Dedifferentiated amniotic fluid mesenchymal stem cell (primary cell): ENCODE results near the gene PRKG2.
"Not testable (repeated sequence)": the region's sequence is repeated elsewhere in the genome, so short reads cannot be mapped to it uniquely, and the experiment has no call there.

ENCODE experiments used
- DNase-seq: peaks from one replicate; pipeline ENCODE4 v3.0.0-alpha.2; 2016; ENCODE audit errors: extremely low spot score

PRKG2 gene

DNA sequence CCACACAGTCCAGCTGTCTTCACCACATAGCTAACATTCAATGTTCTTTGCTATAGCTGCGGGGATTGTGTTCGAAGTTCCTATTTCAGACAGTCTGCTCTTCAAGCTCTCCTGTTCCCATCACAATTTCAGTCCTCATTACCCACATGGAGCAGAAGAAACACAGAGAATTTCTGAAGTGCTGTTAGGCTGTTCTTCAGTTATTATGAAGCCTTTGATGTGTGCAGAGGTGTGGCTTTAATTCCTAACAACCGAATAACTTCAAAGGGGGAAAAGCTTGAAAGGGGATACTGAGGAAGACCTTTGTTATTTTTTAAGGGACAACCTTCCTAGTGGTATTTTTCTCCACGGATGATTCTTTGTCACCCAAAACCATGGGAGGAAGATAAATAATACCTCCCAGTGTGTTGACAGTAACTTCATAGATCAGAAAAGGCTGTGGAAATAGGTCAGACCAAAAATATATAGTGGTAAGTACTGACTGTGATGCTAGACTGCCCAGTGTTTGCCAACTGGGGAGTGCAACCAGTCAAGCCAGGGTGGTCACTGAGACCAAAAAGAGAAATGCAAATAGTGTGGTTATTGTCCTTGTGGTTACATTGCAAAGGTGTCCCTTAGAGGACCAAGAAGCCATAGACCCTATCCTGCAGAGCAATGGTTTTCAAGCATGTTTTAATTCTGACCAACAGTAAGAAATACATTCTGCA is 52.1 kb downstream of the PRKG2 start:
- DNase-seq = no peak

- DNase-seq = not testable (repeated sequence)
Observed at GRCh38 chr4:81153714-81154323, 61.2 kb downstream of the PRKG2 start.

GRCh38 chr4:81152839-81153713 is 61.9 kb downstream of the PRKG2 start:
- no peak for DNase-seq

- DNase-seq = no peak
Observed at GRCh38 chr4:81149976-81150375, 65.0 kb downstream of the PRKG2 start.

- no peak for DNase-seq
Observed at GRCh38 chr4:81148576-81148975, 66.4 kb downstream of the PRKG2 start.

- DNase-seq = no peak
Observed at GRCh38 chr4:81146466-81146865, 68.6 kb downstream of the PRKG2 start.

GRCh38 chr4:81143183-81143582 is 71.8 kb downstream of the PRKG2 start:
- no peak for DNase-seq

- DNase-seq = no peak
Observed at GRCh38 chr4:81142744-81143143, 72.3 kb downstream of the PRKG2 start.

DNA sequence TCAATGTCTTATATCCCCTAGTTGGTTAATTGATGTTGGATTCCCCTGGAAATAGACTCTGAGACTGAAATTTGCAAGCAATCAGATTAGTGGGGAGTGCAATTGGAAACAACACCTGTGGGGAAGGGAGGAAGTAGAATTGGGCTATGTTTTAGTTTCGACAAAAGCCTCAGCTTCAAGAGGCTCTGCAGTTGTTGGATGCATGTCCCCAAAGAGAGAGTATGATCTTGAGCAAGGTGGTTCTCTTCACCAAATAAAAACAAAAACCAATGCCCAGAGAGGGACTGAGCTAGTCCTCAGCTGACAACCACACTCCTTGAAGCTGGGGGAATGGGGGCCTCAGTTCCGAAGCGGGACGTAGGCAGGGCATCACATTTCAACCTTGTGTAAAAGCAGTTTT is 77.1 kb downstream of the PRKG2 start:
- no peak for DNase-seq

DNA sequence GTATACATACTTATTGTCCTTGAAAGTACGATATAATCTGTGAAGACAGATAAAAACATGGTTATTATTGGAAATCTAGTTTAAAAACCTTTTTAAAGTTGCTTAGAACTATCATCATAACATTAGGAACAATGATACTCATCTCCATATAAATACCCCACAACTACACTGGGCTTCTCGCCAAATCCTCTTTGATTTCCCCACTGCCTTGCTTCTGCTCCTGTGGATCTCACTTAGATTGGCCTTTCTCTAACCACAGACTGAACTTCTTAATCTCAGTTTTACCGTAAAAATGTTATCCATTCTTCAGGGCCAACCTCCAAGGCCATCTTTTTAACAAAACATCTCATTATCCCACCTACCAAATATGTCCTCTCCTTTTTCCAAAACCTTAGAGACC is 77.6 kb downstream of the PRKG2 start:
- DNase-seq = no peak

- peak; percentile 91 for DNase-seq
Observed at GRCh38 chr4:81136161-81136905, 78.7 kb downstream of the PRKG2 start.

DNA sequence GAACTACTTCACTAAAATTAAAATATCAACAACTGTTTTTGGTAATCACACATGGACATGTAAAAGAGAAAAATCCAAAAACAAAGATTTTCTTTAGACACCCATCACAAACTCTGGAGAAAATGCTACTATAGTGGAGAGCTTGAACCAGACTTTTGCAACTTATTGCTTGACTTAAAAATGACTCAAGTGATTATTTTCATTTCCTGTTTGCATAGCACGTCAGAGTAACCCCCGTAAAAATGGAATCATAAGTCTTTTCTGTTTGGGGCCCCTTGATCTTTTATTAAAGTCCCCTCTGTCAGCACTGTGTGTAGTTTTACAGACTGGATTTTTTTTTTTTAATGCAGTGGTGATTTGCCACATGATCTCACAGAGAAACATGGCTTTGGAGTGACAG is 79.5 kb downstream of the PRKG2 start:
- DNase-seq = no peak

DNA sequence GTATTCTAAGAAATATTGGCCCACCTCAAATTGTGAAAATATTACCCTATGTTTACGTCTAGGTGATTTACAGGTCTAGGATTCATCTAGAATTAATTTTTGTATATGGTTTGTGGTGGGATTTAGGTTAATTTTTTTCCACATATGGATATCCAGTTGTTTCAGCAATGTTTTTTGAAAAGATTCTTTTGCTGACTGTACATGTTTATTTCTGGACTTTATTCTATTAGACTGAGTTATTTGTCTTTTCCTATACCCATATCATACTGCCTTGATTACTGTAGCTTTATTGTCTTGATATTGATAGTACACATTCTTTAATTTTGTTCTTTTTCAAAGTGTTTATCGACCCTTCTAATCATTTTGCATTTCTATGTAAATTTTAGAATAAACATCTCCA is 83.5 kb downstream of the PRKG2 start:
- no peak for DNase-seq

DNA sequence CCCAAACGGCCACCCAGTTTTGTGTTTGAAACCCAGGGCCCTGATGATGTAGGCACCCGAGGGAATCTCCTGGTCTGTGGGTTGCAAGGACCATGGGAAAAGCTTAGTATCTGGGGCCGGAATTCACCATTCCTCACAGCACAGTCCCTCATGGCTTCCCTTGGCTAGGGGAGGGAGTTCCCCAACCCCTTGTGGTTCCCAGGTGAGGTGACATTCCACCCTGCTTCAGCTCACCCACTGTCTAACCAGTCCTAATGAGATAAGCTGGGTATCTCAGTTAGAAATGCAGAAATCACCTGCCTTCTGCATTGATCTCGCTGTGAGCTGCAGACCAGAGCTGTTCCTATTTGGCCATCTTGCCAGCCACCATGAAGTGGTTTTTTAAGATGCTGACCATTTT is 84.0 kb downstream of the PRKG2 start:
- no peak for DNase-seq

DNA sequence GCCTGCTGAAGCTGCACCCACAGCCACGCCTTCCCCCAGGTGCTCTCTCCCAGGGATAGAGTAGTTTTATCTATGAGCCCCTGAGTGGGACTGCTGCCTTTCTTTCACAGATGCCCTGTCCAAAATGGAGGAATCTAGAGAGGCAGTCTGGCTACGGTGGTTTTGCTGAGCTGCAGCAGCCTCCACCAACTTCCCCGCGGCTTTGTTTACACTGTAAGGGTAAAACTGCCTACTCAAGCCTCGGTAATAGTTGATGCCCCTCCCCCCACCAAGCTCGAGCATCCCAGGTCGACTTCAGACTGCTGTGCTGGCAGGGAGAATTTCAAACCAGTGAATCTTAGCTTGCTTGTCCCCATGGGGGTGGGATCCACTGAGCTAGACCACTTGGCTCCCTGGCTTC is 84.5 kb downstream of the PRKG2 start:
- no peak for DNase-seq

GRCh38 chr4:81120055-81120454 is 95.0 kb downstream of the PRKG2 start:
- no peak for DNase-seq

DNA sequence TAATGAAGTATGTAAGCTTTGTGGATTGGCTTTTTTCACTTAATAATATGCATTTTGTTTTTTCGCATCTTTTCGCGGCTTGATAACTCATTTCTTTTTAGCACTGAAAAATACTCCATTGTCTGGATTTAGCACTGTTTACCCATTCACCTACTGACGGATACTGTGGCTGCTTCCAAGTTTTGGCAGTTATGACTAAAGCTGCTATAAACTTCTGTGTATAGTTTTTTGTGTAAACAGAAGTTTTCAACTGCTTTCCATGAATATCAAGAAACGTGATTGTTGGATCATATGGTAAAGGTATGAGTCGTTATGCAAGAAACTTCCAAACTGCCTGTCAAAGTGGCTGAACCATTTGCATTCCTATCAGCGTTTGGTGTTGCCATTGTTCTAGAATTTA is 96.9 kb downstream of the PRKG2 start:
- DNase-seq = no peak

DNA sequence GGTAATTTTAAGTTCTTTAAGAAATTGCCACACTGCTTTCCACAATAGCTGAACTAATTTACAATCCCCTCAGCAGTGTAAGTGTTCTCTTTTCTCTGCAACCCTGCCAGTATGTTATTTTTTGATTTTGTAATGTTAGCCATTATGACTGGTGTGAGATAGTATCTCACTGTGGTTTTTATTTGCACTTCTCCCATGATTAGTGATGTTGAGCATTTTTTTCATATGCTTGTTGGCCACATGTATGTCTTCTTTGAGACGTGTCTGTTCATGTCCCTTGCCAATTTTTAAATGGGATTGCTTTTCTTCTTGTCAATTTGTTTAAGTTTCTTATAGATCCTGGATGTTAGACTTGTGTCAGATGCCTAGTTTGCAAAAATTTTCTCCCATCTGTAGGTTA is 98.5 kb downstream of the PRKG2 start:
- DNase-seq = no peak

DNA sequence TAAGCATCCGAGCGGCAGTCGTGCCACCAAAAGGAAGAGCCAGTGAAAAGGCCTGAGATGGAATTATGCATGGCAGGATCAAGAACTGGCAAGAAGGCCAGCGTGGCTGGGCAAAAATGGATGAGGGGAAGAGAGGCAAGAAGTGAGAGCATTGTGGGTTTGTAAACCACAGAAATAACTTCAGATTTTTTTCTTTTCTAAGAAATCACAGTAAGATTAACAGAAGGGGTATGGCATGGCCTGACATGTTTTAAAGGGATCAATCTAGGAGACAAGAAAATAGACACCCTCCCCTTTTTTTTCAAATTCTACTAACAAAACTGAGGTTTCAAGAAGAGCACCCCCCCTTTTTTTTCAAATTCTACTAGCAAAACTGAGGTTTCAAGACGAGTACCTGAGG is 102.0 kb downstream of the PRKG2 start:
- no peak for DNase-seq

DNA sequence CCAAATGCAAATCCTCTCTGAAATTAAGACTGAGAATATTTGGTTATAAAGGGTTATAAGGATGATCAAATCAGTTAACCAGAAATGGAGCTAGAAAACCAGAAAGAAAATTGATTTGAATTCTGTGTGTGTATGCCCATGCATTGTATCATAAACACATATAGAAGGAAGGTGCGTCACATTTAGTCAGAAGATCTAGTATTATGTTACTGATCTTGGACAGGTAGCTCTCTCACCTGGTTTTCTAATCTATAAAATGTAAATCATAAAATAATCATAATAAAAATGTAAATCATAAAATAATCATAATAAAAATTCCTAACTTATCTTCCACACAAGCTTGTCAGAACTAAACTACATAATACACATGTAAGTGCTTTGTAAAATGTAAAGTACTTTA is 105.7 kb downstream of the PRKG2 start:
- no peak for DNase-seq

- no peak for DNase-seq
Observed at GRCh38 chr4:81106150-81106549, 108.9 kb downstream of the PRKG2 start.

- no peak for DNase-seq
Observed at GRCh38 chr4:81102107-81102506, 112.9 kb downstream of the PRKG2 start.
